Neutrophil (primary cell): ENCODE measurements around the gene SLC25A18.
A peak's percentile ranks its signal among the peaks of the same experiment; 100 is the strongest.
"Not testable (repeated sequence)": the region's sequence is repeated elsewhere in the genome, so short reads cannot be mapped to it uniquely, and the experiment has no call there.

Experiments used
- H3K27ac ChIP-seq: fragments of 200-600 bp; sonication (generic); 2 replicates; pipeline ENCODE4 v1.5.1; 2016; ENCODE audit warnings: mild to moderate bottlenecking, moderate library complexity
- H3K27me3 ChIP-seq: fragments of 200-600 bp; sonication (generic); 2 replicates; pipeline ENCODE4 v1.6.0; 2016; ENCODE audit warnings: mild to moderate bottlenecking
- H3K36me3 ChIP-seq: fragments of 200-600 bp; sonication (generic); 2 replicates; pipeline ENCODE4 v1.5.1; 2017
- H3K4me1 ChIP-seq, 2 experiments: fragments of 200-600 bp in 1 of 2; sonication (generic) in 1 of 2; 1 replicate in 1 of 2; 2 replicates in 1 of 2; pipeline versions ENCODE4 v1.5.1 to v1.6.1; 2013 to 2016; ENCODE audit warnings: low read depth in 1 of 2, low read length in 1 of 2, mild to moderate bottlenecking in 1 of 2, moderate library complexity in 1 of 2; ENCODE audit not compliant: control insufficient read depth in 1 of 2, insufficient read depth in 1 of 2
- H3K4me3 ChIP-seq, 2 experiments: fragments of 200-600 bp in 1 of 2; sonication (generic) in 1 of 2; 1 replicate in 1 of 2; 2 replicates in 1 of 2; pipeline ENCODE4 v1.5.1; 2013 to 2016; ENCODE audit warnings: low read depth in 1 of 2, low read length in 1 of 2, mild to moderate bottlenecking in 1 of 2, moderate library complexity in 1 of 2
- H3K9me3 ChIP-seq: fragments of 200-600 bp; sonication (generic); 2 replicates; pipeline ENCODE4 v1.5.1; 2016
- CTCF ChIP-seq: fragments of 200-600 bp; sonication (generic); IDR thresholded peaks from 2 replicates; pipeline ENCODE4 v1.5.1; 2016; ENCODE audit warnings: antibody characterized with exemption

SLC25A18 gene

GRCh38 chr22:17633998-17634323, 70.7 kb downstream of the SLC25A18 start:
- Histone ChIP-seq H3K9me3 (no peaks in the 10 kb centered on the region), H3K36me3 (no peaks in the 10 kb centered on the region), H3K27me3 (no peaks in the 10 kb centered on the region), H3K4me3 (no peak overlapping the region), H3K27ac (no peak overlapping the region), H3K4me1 (peaks cover 24 to 25% of the 10 kb centered on the region in 2 experiments)
- TF ChIP-seq CTCF: no peak

- Histone ChIP-seq H3K4me3 (no peak overlapping the region), H3K27ac (no peak overlapping the region), H3K36me3 (no peaks in the 10 kb centered on the region), H3K27me3 (no peaks in the 10 kb centered on the region), H3K9me3 (no peaks in the 10 kb centered on the region), H3K4me1 (peaks cover 24 to 25% of the 10 kb centered on the region in 2 experiments)
- no peak for TF ChIP-seq CTCF
Observed at GRCh38 chr22:17634696-17635095, 71.4 kb downstream of the SLC25A18 start.

- not testable (repeated sequence) for H3K9me3 ChIP-seq, H3K36me3 ChIP-seq, H3K4me3 ChIP-seq, H3K27me3 ChIP-seq
- Histone ChIP-seq H3K4me1 (peaks cover 35 to 36% of the 10 kb centered on the region in 2 experiments), H3K27ac (peak overlapping the region; percentile 89)
Observed at GRCh38 chr22:17636850-17637249, 73.6 kb downstream of the SLC25A18 start.

GRCh38 chr22:17637490-17638181, 74.3 kb downstream of the SLC25A18 start:
- H3K27ac ChIP-seq: peak overlapping the region; percentile 89
- H3K9me3 ChIP-seq: no peaks in the 10 kb centered on the region
- TF ChIP-seq CTCF: no peak
- H3K36me3 ChIP-seq: no peaks in the 10 kb centered on the region
- no peaks in the 10 kb centered on the region for H3K27me3 ChIP-seq
- H3K4me3 ChIP-seq: peak overlapping the region; percentile 71 to 87
- H3K4me1 ChIP-seq: peaks cover 36 to 37% of the 10 kb centered on the region in 2 experiments

GRCh38 chr22:17638182-17638431, 74.8 kb downstream of the SLC25A18 start:
- Histone ChIP-seq H3K27ac (peak overlapping the region; percentile 89), H3K36me3 (no peaks in the 10 kb centered on the region), H3K9me3 (no peaks in the 10 kb centered on the region), H3K4me3 (peak overlapping the region; percentile 71 to 87), H3K4me1 (peaks cover 41% of the 10 kb centered on the region in 2 experiments), H3K27me3 (no peaks in the 10 kb centered on the region)
- no peak for TF ChIP-seq CTCF

GRCh38 chr22:17638432-17639246, 75.3 kb downstream of the SLC25A18 start, which contains the start of gene BCL2L13:
Gene BCL2L13 (plus strand): TSS chr22:17638757. CDS start chr22:17655712, 16,955 bp downstream.
- Histone ChIP-seq H3K27me3 (no peaks in the 10 kb centered on the region), H3K4me3 (peak within 1 kb of the TSS; percentile 71 to 87), H3K36me3 (no peaks in the 10 kb centered on the region), H3K4me1 (peaks cover 43 to 45% of the 10 kb centered on the region in 2 experiments), H3K9me3 (no peaks in the 10 kb centered on the region), H3K27ac (peak within 1 kb of the TSS; percentile 89)
- TF ChIP-seq CTCF: no peak
